ENCODE results near the gene APOBEC3H.

Gene APOBEC3H

DNA sequence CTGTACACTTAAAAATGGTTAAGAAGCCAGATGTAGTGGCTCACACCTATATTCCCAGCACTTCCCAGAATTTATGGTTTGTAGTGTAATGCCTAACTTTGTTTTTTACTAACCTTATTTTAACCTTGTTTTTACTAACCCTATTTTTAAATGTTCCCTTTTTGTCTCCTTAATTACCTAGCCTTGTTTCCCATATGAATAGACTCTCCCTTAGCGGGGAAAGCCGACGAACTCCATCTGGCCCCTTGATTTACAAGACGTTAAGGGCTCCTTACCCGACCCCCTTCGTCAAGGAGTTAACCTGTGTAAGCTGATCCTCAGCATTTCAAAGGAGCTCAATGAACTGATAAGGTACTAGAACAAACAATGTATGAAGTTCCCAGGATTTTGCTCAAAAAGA, 17.1 kb downstream of the APOBEC3H start:
- DNase-seq, result no peak

- no peak for DNase-seq
Observed at GRCh38 chr22:39115570-39115969, 18.5 kb downstream of the APOBEC3H start.

GRCh38 chr22:39115977-39116621, 19.1 kb downstream of the APOBEC3H start:
- DNase-seq, result no peak

- DNase-seq, result peak; percentile 70
Observed at GRCh38 chr22:39117585-39118191, 20.6 kb downstream of the APOBEC3H start.

DNA sequence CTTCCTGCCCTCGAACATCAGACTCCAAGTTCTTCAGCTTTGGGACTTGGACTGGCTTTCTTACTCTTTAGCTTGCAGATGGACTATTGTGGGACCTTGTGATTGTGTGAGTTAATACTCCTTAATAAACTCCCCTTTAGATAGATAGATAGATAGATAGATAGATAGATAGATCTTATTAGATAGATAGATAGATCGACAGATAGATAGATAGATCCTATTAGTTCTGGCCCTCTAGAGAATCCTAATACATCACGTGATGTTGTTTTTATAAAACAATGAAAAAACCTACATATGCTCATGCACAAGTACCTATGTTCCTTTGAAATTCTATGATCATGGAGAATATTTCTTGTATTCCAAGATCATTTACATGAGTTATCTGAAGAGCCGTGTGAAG, 23.9 kb downstream of the APOBEC3H start:
- no peak for DNase-seq

- no peak for DNase-seq
Observed at GRCh38 chr22:39122772-39123470, 25.9 kb downstream of the APOBEC3H start.

- no peak for DNase-seq
Observed at GRCh38 chr22:39123751-39124581, 26.9 kb downstream of the APOBEC3H start.

GRCh38 chr22:39125622-39126021, 28.6 kb downstream of the APOBEC3H start:
- no peak for DNase-seq

GRCh38 chr22:39128508-39128907, 31.5 kb downstream of the APOBEC3H start:
- DNase-seq, result no peak

- DNase-seq, result no peak
Observed at GRCh38 chr22:39129081-39129480, 32.0 kb downstream of the APOBEC3H start.

DNA sequence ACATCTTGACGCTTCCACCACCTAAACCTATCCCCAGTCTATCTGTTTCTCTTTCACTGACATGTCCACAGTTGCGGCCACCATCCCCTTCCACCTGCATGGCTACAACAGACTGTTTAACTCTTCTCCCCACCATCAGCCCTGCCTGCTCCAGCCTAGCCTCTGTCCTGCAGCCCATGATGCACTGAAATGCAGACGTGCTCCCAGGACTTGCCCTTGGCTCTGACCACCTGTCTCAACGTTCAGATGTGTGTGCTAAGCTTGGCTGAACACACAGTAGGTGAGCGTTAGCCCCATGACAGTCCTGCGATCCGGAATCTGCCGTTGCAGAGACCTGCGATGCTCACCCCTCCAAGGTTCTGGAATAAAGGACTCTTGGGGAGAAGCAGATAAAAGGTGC, 32.7 kb downstream of the APOBEC3H start:
- DNase-seq, result no peak

GRCh38 chr22:39130152-39130704, 33.2 kb downstream of the APOBEC3H start:
- no peak for DNase-seq

- no peak for DNase-seq
Observed at GRCh38 chr22:39130892-39131855, 34.1 kb downstream of the APOBEC3H start.

DNA sequence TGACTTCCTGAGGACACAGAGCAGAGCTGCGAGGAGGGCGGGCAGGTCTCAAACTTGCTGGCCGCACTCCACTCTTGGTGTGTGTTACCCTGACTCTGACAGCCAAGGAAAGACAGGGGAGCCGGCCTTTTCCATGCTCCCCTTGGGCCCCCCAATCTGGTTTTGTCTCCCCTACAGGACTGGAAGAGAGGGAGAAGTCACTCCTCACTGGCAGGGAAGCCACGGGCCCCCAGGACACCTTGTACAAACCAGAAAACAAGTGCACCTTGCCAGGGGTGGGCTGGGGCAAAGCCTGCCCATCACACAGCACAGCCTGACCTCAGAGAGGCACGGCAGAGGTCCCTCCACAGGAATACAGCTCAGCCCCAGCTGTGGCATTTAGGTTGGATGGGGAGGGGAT, 35.2 kb downstream of the APOBEC3H start:
- DNase-seq, result no peak

DNA sequence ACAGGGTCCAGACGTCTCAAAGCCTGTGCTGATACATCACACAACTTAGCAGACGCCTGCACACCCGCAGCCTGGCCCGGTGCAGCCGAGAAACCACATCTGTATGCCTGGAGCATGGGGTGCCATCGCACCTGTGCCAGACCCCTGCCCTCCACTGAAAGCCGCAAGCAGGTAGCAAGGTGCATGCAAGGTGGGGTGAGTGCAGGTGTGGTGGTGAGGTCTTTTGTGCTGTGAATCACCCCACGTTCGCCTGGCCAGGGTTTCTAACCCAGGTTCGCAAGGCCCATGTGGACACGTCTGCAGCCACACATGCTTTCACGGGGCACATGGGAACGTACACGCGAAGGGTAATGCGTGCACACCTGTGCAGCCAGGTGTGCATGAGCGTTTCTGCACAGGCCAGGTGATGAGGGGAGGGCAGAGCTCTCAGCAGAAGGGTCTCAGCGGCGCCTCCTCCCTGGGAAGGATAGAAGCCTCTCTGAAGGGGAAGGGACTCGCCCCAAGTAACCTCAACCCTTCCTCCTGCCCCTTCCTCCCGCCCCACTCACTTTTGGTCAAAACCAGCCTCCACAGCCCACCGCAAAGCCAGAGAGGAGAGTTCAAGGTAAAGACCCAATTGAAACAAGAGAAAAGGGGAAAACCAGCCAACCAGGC, 36.0 kb downstream of the APOBEC3H start:
- no peak for DNase-seq

DNA sequence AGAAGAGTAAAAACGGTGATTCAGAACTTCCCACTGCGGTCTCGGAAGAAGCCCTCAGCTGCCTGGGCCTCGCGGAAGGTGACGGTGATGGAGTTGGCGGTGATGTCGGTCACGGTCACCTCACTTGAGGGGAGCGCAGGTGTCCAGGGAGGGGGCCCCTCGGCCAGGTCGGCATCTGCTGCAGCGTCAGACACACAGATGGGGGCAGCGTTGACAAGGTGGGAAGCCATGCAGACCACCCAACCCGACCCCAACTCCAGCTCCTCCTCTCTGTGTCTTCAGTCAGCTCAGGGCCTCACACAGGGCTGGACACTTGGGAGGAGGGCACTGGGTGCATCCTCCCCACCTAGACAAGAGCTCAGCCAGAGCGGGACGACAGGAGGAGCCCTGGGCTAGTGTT, 36.8 kb downstream of the APOBEC3H start:
- no peak for DNase-seq

GRCh38 chr22:39134366-39135091, 37.5 kb downstream of the APOBEC3H start:
- no peak for DNase-seq

DNA sequence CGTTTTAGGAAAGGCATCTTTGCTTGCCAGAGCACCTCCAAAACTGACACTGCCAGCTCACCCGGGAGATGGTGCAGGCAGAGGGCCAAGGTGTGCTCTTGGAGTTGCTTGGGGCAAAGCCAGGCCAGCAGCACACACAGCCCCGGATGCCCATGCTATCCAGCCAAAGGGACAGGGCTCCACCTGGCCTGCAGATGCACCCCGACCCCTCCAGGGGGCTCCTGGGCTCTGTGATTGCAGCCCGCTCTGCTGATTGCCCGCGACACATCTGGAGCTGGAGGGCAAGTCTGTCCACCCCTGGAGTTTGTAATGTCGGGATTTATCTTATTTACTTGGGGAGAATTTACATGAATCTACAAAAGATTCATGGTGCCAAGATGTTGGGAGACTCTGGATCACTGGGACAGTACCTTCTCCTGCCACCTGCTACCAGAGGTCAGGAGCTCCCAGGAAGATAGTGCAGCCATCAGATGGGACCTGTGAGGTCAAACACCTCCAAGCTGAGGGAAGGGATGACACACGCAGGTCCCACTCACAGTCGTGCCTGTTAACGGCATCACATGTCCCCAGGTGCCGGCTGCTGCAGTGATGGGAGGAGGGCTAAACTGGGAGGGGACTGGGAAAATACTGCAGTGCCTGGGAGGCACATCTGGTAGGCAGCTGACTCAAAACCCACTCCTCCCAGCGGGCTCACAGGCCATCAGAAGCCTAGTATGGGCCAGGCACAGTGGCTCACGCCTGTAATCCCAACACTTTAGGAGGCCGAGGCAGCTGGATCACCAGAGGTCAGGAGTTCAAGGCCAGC, 38.2 kb downstream of the APOBEC3H start:
- peak; percentile 46 for DNase-seq

- DNase-seq, result no peak
Observed at GRCh38 chr22:39136317-39136716, 39.3 kb downstream of the APOBEC3H start.

Data from CD4-positive, alpha-beta T cell treated with Interferon gamma for 1 hour (primary cell).